ENCODE data around the gene MARK3. TPM values are rescaled to one million over a fixed set of nuclear protein-coding genes. Genes with fewer than 3 reads are reported as not detected.

MARK3 gene
- total and polyA plus RNA-seq, 2 of the 13 experiments (the other 11 are each of a cell fraction or from before 2014, with no cell fraction given), result 47.7 to 56.6 TPM

GRCh38 chr14:103508521-103509329 is 123.5 kb downstream of the MARK3 start (continued):
- TF ChIP-seq LRRFIP1 (CRISPR knock-in tag; conservative IDR thresholded peaks at IDR 0.05) (no peak), ZNF33B (CRISPR knock-in tag; IDR thresholded peaks at IDR 0.05) (no peak), ZBTB33 (CRISPR knock-in tag; IDR thresholded peaks at IDR 0.05) (no peak), FOSL1 (CRISPR knock-in tag; IDR thresholded peaks at IDR 0.05; ENCODE audit: borderline replicate concordance) (no peak), KLF16 (CRISPR knock-in tag; IDR thresholded peaks at IDR 0.05) (no peak), SKI (IDR thresholded peaks at IDR 0.05; ENCODE audit: partially characterized antibody) (no peak), RBM39 (IDR thresholded peaks at IDR 0.05; ENCODE audit: low read depth, low read length, poor library complexity, severe bottlenecking) (no peak), FIP1L1 (IDR thresholded peaks at IDR 0.05; ENCODE audit: borderline replicate concordance, insufficient read depth, low read depth, low read length) (no peak), ZBTB4 (CRISPR knock-in tag; IDR thresholded peaks at IDR 0.05; ENCODE audit: borderline replicate concordance) (no peak), SP5 (CRISPR knock-in tag; IDR thresholded peaks at IDR 0.05; ENCODE audit: borderline replicate concordance, low read depth) (0 out of 2 replicates have a peak, but pooled peaks have one; percentile 40), MXI1 (IDR thresholded peaks at IDR 0.05; ENCODE audit: borderline replicate concordance, low read depth, low read length) (no peak), SMARCE1 (IDR thresholded peaks at IDR 0.05; ENCODE audit: borderline replicate concordance) (no peak), GATAD2A (CRISPR knock-in tag; IDR thresholded peaks at IDR 0.05) (peak; percentile 25; the same call in 1 of the 2 replicates), PHB2 (IDR thresholded peaks at IDR 0.05; ENCODE audit: partially characterized antibody) (no peak), SALL2 (CRISPR knock-in tag; IDR thresholded peaks at IDR 0.05) (no peak), NFIC (IDR thresholded peaks at IDR 0.05; ENCODE audit: low read length) (no peak), PPARG (CRISPR knock-in tag; conservative IDR thresholded peaks at IDR 0.05) (no peak), ZNF17 (CRISPR knock-in tag; IDR thresholded peaks at IDR 0.05) (no peak), IRF1 (CRISPR knock-in tag; IDR thresholded peaks at IDR 0.05; ENCODE audit: low read depth) (no peak), ZNF550 (CRISPR knock-in tag; IDR thresholded peaks at IDR 0.05; ENCODE audit: borderline replicate concordance) (no peak), ZNF383 (CRISPR knock-in tag; IDR thresholded peaks at IDR 0.05; ENCODE audit: borderline replicate concordance) (no peak), CCDC6 (CRISPR knock-in tag; IDR thresholded peaks at IDR 0.05) (no peak)
